Lung microvascular endothelial cell (primary cell): Measurements from ENCODE around the gene OSBPL2. TPM values are rescaled to one million over a fixed set of nuclear protein-coding genes. Genes with fewer than 3 reads are reported as not detected.

Experiments
- DNase-seq, 2 donors: peaks; one replicate each; pipeline versions ENCODE4 v3.0.0 to v3.0.0-alpha.2; 2010; ENCODE audit warnings: low read depth in 2 of 2
- total RNA-seq: library from RNA; depleted of rRNA; stranded (reverse); fragments of >200 nt; gene quantifications from 2 replicates; pipeline ENCODE4 v1.2.1, GENCODE V29; 2014

OSBPL2 gene
- total RNA-seq, 1 donor from 2014 or later = 34.9 TPM

DNA sequence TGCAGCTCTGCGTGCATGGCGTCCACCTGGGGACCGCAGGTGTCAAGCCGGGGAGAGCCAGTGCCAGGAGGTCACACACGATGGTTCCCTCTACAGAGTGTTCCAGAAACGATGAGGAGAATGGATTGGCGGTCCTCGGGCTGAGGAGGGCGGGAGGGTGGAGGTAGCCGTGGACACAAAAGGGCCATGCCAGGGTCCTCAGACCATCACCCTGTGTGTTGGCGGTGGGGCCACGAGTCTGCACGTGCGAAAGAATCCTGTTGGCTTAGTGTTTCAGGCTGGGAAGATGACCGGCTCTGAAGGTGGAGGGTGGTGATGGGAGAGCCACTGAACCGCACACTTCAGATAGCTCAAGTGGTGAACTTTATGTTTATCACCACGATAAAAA is 31.9 kb upstream of the OSBPL2 start:
- no peak for DNase-seq

DNA sequence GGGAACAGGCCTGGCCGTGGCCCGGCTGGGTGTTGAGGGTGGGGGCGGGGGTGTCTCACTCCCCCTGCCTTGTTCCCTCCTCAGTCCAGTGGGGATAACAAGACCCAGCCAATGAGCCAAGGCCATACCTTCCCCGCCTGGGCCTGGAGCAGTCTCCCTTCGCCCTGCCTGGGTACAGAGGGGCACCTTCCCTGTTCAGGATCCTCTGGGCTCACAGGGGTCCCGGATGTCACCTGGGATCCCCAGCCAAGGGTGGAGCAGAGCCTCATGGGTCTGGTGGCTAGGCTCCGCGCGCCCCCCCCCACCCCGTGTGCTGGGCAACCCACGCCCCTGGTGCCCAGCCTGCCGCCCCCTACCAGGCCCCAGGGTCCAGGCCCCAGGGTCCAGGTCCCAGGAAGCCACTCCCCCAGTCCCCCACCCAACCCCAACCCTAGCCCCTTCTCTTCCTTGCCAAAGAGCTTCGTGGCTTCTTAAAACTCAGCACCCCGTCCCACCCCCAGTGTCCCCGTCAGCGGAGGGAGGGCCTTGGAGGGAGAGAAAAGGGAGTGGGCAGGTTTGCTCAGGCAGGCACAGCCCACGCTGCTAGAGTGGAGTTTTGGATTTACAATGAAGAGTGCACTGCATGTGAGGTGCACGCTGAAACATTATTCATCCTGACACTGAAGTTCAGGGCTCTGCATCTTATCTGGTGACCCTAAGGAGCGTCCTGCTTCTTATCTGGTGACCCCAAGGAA is 30.1 kb upstream of the OSBPL2 start:
- DNase-seq = no peak

- DNase-seq = no peak
Measured at GRCh38 chr20:62208795-62209755, 29.2 kb upstream of the OSBPL2 start.

DNA sequence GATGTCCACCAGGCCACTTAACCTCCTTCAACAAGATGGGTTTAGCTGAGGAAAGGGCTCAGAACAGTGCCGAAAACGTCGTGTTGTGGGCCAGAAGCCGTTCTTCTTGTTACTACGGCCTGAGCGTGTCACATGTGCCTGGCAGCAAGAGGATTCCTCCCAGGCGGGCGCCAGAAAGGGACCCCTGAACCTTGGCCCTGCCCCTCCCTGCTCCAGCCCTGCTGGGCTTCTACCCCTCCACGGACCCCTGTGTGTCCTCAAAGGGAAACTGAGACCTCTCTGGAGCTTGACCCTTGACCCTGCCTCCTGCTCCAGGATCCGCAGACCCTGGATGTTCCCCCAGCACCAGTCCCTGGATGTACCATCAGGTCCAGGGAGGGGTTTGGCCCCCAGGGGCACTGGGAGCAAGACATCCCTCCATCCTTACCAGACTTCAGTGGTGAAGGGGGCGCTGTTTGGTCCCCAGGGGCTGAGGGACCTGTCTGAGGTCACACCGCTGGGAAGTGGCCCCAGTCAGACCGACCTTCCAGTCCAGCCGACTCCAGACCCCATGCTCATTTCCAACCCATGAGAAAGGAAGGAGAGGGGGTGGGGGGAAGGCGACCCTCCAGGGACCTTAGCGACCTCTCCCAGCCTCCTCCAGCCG is 28.3 kb upstream of the OSBPL2 start:
- DNase-seq = no peak

DNA sequence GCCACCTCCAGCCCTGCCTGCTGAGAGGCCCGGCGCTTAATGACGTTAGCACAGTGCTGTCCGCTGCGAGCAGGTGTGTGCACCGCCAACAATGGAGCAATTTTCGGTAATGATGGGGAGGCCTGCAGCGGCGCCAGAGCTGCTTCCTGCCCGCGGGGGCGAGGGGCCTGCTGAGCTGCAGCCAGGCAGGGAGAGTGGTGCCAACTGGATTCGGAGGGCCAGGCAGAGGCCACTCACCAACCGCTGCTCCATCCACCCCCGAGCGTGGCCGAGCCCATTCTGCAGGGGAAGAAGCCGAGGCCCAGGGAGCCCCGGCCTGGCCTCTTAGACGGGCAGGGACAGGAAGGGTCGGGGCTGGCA is 27.8 kb upstream of the OSBPL2 start:
- no peak for DNase-seq

DNA sequence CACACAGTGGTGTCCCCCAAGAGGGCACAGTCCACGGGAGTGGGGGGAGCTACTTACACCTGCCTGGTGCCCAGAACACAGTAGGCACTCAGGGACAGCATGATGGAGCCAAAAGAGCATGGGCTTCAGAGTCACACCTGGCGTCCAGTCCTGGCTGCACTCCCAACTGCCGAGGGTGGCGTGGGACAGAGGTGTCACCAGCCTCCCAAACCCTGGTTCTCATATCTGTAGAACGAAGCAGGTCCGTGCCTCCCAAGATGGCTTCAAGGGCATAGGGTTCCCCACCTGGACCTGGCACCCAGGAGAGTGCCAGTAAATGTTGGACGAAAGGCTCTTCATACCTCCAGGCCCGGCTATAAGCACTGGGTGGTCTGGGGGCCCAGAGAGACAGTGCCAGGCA is 27.1 kb upstream of the OSBPL2 start:
- DNase-seq = no peak

DNA sequence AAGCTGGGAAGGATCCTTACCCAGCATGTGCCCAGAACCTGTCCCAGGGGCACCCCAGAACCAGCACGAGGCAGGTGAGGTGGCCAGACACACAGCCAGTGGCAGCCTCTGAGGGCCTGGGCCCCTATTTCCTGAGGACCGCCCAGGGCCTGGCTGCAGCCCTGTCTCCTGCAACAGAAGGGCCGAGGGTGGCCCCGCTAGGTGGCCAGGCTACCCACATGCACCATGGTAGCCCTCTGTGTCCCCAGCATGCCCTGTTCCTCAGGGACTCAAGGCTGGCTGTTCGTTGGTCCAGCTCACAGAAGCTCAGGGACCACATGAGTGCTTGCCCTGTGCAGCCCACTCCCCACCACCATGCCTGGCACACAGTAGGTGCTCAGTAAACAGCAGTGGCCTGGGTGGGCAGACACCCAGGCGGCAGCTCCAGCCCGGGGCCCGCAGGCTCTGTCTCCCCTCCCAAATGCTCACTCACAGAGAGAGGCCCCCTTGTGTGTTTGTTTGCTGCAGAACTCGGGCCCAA is 26.5 kb upstream of the OSBPL2 start:
- DNase-seq = no peak

- DNase-seq = no peak
Measured at GRCh38 chr20:62212299-62212698, 26.0 kb upstream of the OSBPL2 start.

DNA sequence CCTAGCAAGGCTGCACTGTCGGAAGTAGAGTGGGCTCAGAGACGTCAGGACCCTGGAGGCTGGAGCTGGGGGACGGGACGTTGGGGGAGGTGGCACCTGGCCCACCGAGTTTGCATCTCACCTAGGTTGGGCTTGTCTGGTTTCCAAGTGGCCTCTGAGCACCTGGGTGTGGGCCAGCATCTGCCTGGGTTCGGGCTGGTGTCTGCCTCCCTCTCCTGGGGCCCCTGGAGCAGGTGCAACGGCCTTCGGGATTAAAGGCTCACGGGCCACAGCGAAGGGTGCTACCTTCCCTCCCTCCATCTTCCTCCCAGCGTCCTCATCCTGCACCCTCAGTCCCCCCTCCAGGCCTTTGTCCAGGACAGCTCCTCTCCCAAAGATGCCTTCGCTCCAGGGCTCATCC is 24.3 kb upstream of the OSBPL2 start:
- DNase-seq = no peak

GRCh38 chr20:62215020-62215990 is 23.0 kb upstream of the OSBPL2 start:
- no peak for DNase-seq

- no peak for DNase-seq
Measured at GRCh38 chr20:62215991-62216635, 22.2 kb upstream of the OSBPL2 start.

GRCh38 chr20:62216636-62217566 is 21.4 kb upstream of the OSBPL2 start:
- no peak for DNase-seq

DNA sequence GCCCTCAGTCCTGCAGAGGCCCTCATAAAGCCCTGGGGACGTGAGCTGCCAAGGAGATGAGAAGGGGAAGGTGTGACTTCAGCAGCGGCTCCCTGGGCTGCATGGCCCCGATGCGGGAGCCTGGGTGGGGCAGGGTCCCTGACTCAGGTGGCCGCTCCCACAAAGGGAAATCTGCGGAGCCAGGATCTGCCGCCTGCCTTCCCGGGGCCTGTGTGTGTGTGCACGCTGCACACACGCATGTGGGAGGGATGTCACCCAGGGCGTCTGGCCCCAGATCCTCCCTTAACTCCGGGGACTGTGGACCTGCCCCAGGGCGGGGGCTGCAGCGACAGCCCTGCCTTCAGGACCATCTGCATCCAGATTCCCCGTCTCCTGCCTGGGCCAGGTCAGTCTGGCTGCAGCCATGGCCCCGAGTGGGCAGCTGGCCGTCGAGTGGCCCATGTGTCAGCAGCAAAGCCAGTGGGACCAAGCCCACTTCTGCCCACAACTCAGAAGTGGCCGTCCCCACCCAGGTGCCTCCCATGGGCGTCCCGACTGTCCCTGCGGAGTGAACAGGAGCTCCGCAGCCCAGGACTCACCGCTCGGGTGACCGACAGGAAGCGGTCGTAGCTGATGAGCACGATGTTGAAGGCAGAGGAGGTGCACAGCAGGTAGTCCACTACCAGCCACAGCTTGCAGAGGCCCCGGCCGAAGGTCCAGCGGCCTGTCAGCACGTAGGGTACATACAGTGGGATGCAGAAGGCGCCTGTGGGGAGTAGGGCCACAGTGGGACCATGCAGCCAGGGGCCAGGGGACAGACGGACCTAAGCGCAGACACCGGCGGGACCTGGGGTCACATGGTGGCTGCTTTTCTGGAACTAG is 20.2 kb upstream of the OSBPL2 start:
- no peak for DNase-seq

DNA sequence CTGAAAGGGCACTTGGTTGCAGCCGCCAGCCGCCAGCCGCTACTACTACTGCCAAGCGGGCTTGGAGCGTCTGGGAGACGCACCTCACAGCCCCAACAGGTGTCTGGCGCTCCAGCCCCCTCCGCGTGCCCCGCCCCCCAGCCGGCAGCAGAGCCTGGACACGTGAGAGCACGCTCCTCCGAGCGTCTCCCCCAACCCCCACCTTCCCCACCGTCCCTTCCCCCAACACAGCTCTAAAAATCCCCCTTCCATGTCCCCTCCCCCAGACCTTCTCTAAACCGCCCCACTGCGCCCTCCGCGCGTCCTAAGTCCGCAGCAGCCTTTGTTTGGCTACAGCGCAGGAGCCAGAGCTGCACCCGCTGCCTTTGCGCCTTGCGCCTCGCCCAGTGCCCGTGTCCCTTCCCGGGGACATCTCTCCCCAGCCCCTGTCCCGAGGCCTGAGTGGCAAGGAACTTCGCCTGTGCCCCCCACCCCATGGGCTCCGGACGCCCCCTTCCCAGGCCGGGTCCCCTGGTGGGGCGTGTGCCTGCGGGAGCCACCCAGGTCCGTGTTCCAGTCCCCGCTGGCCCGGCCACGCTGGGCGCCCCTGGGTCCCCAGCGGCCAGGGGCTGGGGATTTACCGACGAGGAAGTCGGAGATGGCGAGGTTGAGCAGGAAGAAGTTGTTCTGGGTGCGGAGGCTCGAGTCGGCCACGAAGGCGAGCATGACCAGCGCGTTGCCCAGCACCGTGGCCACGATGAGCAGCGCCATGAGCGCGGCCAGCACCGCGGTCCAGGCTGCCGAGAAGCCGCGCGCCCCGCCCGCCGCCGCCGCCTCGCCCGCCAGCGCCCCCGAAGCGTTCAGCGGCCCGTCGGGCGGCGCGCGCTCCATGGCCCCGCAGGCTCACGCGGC is 19.0 kb upstream of the OSBPL2 start:
- peak in 1 of 2 donors; percentile 29 for DNase-seq

GRCh38 chr20:62219992-62220665 is 18.2 kb upstream of the OSBPL2 start, which contains the start of gene HRH3:
TSS of gene HRH3 (minus strand) at chr20:62220278. CDS start at chr20:62219970, 308 bp downstream.
- DNase-seq = peak; percentile 39 to 62
